OCI-LY7 (cell line): ENCODE data around the gene VSIG8.

Experiments
- CTCF ChIP-seq: fragments of 200-600 bp; sonication (generic); conservative IDR thresholded peaks from 2 replicates; pipeline ENCODE4 v1.5.1; 2014; ENCODE audit warnings: mild to moderate bottlenecking, antibody characterized with exemption, low read length, moderate library complexity, mixed read lengths
- EZH2phosphoT487 ChIP-seq: fragments of 200-600 bp; sonication (generic); IDR thresholded peaks from 2 replicates; pipeline ENCODE4 v1.6.1; 2018; ENCODE audit warnings: low read depth, borderline replicate concordance, mild to moderate bottlenecking, mixed run types, antibody characterized with exemption, low read length, moderate library complexity, mixed read lengths

- TF ChIP-seq CTCF = no peak
- TF ChIP-seq EZH2phosphoT487 = no peak
These were observed 17.5 kb upstream of the VSIG8 start for GRCh38 chr1:159879977-159880376.
